Ovary (tissue), 3 donors: ENCODE measurements around the gene ZBTB47.

Source experiments
- CTCF ChIP-seq, 3 donors: fragments of 450-650 bp in 2 of 3; fragments of 200-600 bp in 1 of 3; IDR thresholded peaks; one replicate each; pipeline versions ENCODE4 v1.5.1 to v1.8.0; 2016 to 2022; ENCODE audit warnings: antibody characterized with exemption in 3 of 3, mild to moderate bottlenecking in 1 of 3
- EP300 ChIP-seq: sonication (generic); formaldehyde crosslinking; IDR thresholded peaks from one replicate; pipeline ENCODE4 v1.6.1; 2017; ENCODE audit warnings: antibody characterized with exemption
- POLR2A ChIP-seq: fragments of 450-650 bp; IDR thresholded peaks from one replicate; pipeline ENCODE4 v1.6.1; 2017; ENCODE audit warnings: antibody characterized with exemption, mild to moderate bottlenecking, moderate library complexity
- donor health status: DM: no; HTN: no; CAD: no.

GRCh38 chr3:42655331-42655888, 1.9 kb downstream of the ZBTB47 start:
- TF ChIP-seq CTCF (IDR thresholded peaks at IDR 0.05) (no peak), EP300 (no peak), POLR2A (no peak)
